ENCODE data around the gene C6.

DNA sequence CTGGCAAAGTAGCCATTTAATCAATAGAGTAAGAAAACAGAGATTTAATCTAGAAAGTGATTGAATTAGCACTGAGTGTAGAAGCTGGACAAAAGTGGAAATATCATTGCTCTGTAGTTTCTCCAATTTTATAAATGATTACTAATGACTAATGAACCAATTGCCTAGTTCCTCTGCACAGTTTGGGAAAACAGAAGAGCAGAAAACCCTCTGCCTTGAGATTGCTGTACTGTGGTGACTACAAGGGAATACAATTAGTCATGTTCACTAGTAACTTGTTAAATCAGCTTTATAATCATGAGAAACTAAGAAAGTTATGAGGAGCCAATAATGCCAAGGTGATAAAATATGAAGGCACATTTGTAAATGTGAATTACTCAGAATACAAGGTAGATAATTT is 21.1 kb upstream of the C6 start:
- no peak for TF ChIP-seq POLR2A (IDR thresholded peaks at IDR 0.05)
- TF ChIP-seq, protein P1, sequence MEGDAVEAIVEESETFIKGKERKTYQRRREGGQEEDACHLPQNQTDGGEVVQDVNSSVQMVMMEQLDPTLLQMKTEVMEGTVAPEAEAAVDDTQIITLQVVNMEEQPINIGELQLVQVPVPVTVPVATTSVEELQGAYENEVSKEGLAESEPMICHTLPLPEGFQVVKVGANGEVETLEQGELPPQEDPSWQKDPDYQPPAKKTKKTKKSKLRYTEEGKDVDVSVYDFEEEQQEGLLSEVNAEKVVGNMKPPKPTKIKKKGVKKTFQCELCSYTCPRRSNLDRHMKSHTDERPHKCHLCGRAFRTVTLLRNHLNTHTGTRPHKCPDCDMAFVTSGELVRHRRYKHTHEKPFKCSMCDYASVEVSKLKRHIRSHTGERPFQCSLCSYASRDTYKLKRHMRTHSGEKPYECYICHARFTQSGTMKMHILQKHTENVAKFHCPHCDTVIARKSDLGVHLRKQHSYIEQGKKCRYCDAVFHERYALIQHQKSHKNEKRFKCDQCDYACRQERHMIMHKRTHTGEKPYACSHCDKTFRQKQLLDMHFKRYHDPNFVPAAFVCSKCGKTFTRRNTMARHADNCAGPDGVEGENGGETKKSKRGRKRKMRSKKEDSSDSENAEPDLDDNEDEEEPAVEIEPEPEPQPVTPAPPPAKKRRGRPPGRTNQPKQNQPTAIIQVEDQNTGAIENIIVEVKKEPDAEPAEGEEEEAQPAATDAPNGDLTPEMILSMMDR (IDR thresholded peaks at IDR 0.05 in 8 of 11, conservative IDR thresholded peaks at IDR 0.05 in 3 of 11): no peak
- no peak for TF ChIP-seq POLR2AphosphoS5 (IDR thresholded peaks at IDR 0.05)
